Smooth muscle cell of the coronary artery (primary cell): ENCODE data around the gene CCL23. TPM values are rescaled to one million over a fixed set of nuclear protein-coding genes. Genes with fewer than 3 reads are reported as not detected.

Experiments used
- total RNA-seq: library from RNA; depleted of rRNA; stranded (reverse); fragments of >200 nt; gene quantifications from 2 replicates; pipeline ENCODE4 v1.2.3, GENCODE V29; 2014; ENCODE audit warnings: low replicate concordance

CCL23 gene, protein sequence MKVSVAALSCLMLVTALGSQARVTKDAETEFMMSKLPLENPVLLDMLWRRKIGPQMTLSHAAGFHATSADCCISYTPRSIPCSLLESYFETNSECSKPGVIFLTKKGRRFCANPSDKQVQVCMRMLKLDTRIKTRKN
- total RNA-seq, result not detected in 2 replicates

DNA sequence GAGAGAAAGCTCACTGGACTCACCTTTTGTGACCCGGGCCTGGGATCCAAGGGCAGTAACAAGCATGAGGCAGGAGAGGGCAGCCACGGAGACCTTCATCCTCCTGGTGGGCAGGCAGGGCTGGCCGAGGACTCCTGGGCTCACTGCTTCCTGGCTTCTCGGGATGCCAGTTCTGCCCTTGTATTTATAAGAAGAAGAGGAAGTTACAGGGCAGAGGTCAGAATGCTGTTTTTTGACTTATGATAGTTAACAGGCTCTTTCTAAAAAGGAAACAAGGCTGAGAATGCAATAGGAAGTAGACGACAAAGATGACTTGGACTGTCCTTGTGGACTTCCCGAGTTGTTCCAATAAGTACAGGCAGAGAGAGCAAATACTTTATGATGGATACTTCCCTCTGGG lies at the start of gene CCL23:
CCL23 (minus strand) TSS at position 174 of the 400 bp plus-strand sequence; CDS start at position 99, 75 bp downstream.

GRCh38 chr17:36063786-36064541 lies 46.2 kb upstream of the CCL23 start, which contains the start of gene CCL18:
CCL18 (plus strand) TSS chr17:36064272; CDS start chr17:36064343, 71 bp downstream.

GRCh38 chr17:36001110-36001771 lies 16.5 kb downstream of the CCL23 start, which contains the start of gene CCL15:
CCL15 (minus strand) TSS chr17:36001553; CDS start chr17:36001492, 61 bp downstream.

GRCh38 chr17:35986643-35987042 lies 31.1 kb downstream of the CCL23 start, which contains the start of gene CCL14:
CCL14 (minus strand) TSS chr17:35986729; CDS start chr17:35986649, 80 bp downstream.

DNA sequence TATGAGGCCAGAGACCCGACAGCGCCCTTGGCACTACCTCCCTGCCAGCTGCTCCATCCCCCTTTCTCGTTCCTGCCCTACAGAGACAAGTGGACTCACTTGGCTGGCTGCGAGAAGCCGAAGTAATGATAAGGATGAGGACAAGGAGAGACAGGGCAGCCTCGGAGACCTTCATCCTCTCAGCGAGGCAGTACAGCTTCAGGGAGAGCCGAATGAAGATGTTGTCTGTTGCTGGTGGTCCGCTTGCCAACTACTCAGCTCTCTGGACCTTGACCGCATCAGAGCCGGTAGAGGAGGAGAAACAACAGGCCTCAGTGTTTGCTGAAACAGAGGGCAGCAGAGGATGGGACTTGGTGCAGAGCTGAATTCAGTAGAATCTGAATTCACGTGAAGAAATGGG lies 36.5 kb downstream of the CCL23 start, which contains the start of gene CCL16:
CCL16 (minus strand) TSS at position 252 of the 400 bp plus-strand sequence; CDS start at position 175, 77 bp downstream.

Other genes with a start within 250 kb of the CCL23 start
- 0.60 TPM in 1 of 2 replicates, not detected in the other for gene MMP28, start 222.3 kb downstream of the CCL23 start, total RNA-seq
- gene TAF15, start 208.5 kb downstream of the CCL23 start, total RNA-seq, result 48.0 and 60.9 TPM in 2 replicates
- not detected in 2 replicates for gene HEATR9, start 149.1 kb downstream of the CCL23 start, total RNA-seq
- gene CCL5, start 137.6 kb downstream of the CCL23 start, total RNA-seq, result 0.08 TPM in 1 of 2 replicates, not detected in the other
- gene RDM1, start 87.2 kb downstream of the CCL23 start, total RNA-seq, result 0.38 TPM in 1 of 2 replicates, not detected in the other
- gene LYZL6, start 74.3 kb downstream of the CCL23 start, total RNA-seq, result not detected in 2 replicates
- not detected in 2 replicates for gene CCL16, start 36.5 kb downstream of the CCL23 start, total RNA-seq
- gene CCL14, start 31.2 kb downstream of the CCL23 start, total RNA-seq, result not detected in 2 replicates
- not detected in 2 replicates for gene CCL15, start 16.4 kb downstream of the CCL23 start, total RNA-seq
- not detected in 2 replicates for gene CCL18, start 46.3 kb upstream of the CCL23 start, total RNA-seq
- gene CCL3, start 72.2 kb upstream of the CCL23 start, total RNA-seq, result not detected in 2 replicates
- gene CCL4, start 85.9 kb upstream of the CCL23 start, total RNA-seq, result not detected in 2 replicates
- gene TBC1D3B, start 158.7 kb upstream of the CCL23 start, total RNA-seq, result 0.75 and 1.8 TPM in 2 replicates
- not detected in 2 replicates for gene CCL3L1, start 178.8 kb upstream of the CCL23 start, total RNA-seq
- not detected in 2 replicates for gene CCL4L2, start 193.1 kb upstream of the CCL23 start, total RNA-seq
- 0.08 TPM in 1 of 2 replicates, not detected in the other for gene TBC1D3I, start 246.6 kb upstream of the CCL23 start, total RNA-seq